SKM-1 (cell line): ENCODE measurements around the gene DNAJB11.
A peak's percentile ranks its signal among the peaks of the same experiment; 100 is the strongest.

Source experiments
- DNase-seq: peaks from one replicate; lab custom pipeline; 2025; ENCODE audit not compliant: unreplicated experiment; lab: John Stamatoyannopoulos, UW

The DNAJB11 gene

GRCh38 chr3:186594591-186595113 lies 24.1 kb downstream of the DNAJB11 start:
- DNase-seq = no peak

GRCh38 chr3:186596568-186597287 lies 26.2 kb downstream of the DNAJB11 start:
- no peak for DNase-seq

GRCh38 chr3:186598108-186598784 lies 27.7 kb downstream of the DNAJB11 start:
- no peak for DNase-seq

- no peak for DNase-seq
Observed at GRCh38 chr3:186598794-186599141, 28.2 kb downstream of the DNAJB11 start.

- no peak for DNase-seq
Observed at GRCh38 chr3:186599142-186599784, 28.7 kb downstream of the DNAJB11 start.

- no peak for DNase-seq
Observed at GRCh38 chr3:186599785-186600166, 29.3 kb downstream of the DNAJB11 start.

GRCh38 chr3:186600896-186601295 lies 30.4 kb downstream of the DNAJB11 start:
- DNase-seq = no peak

- DNase-seq = no peak
Observed at GRCh38 chr3:186603159-186603558, 32.6 kb downstream of the DNAJB11 start.

- no peak for DNase-seq
Observed at GRCh38 chr3:186605078-186605477, 34.6 kb downstream of the DNAJB11 start.

- no peak for DNase-seq
Observed at GRCh38 chr3:186605561-186606545, 35.3 kb downstream of the DNAJB11 start.

- DNase-seq = no peak
Observed at GRCh38 chr3:186608624-186609215, 38.2 kb downstream of the DNAJB11 start.

- no peak for DNase-seq
Observed at GRCh38 chr3:186609247-186609868, 38.8 kb downstream of the DNAJB11 start.

- no peak for DNase-seq
Observed at GRCh38 chr3:186612065-186612464, 41.5 kb downstream of the DNAJB11 start.

- DNase-seq = no peak
Observed at GRCh38 chr3:186612721-186613636, 42.5 kb downstream of the DNAJB11 start, which contains the start of gene AHSG. Gene AHSG, plus strand, starts transcription at chr3:186613060. Its CDS starts 82 bp downstream, at chr3:186613142.

- DNase-seq = no peak
Observed at GRCh38 chr3:186613637-186614265, 43.2 kb downstream of the DNAJB11 start.

GRCh38 chr3:186614266-186614596 lies 43.7 kb downstream of the DNAJB11 start:
- DNase-seq = no peak

GRCh38 chr3:186614597-186615483 lies 44.3 kb downstream of the DNAJB11 start:
- peak; percentile 46 for DNase-seq

- DNase-seq = no peak
Observed at GRCh38 chr3:186616299-186616617, 45.7 kb downstream of the DNAJB11 start.
